MM.1S (cell line): ENCODE measurements around the gene AP2A1.

Experiments used
- CTCF ChIP-seq: fragments of 300-600 bp; sonication (generic); IDR thresholded peaks from 2 replicates; pipeline ENCODE4 v1.5.1; 2016; ENCODE audit warnings: antibody characterized with exemption, low read length, mixed read lengths
- EZH2 ChIP-seq: fragments of 300-600 bp; sonication (generic); optimal IDR thresholded peaks from 2 replicates; pipeline ENCODE3; 2017; ENCODE audit warnings: low read depth, mild to moderate bottlenecking, antibody characterized with exemption, low read length, mixed read lengths

GRCh38 chr19:49807058-49807903 is 40.5 kb downstream of the AP2A1 start:
- TF ChIP-seq CTCF (no peak), EZH2 (no peak)
